BLaER1 treated with 17β-estradiol and CSF1 and Interleukin-3, amounts not matched to agents 10 nM and 100 nM (cell line): ENCODE results near the gene HNRNPD.
"Not testable (repeated sequence)": the region's sequence is repeated elsewhere in the genome, so short reads cannot be mapped to it uniquely, and the experiment has no call there.

Experiments
- H3K27ac ChIP-seq, 11 experiments: shearing (Covaris generic); formaldehyde crosslinking; 2 replicates each; pipeline ENCODE4 v1.8.1; 2022
- H3K27me3 ChIP-seq, 11 experiments: shearing (Covaris generic); formaldehyde crosslinking; 2 replicates each; pipeline ENCODE4 v1.8.1; 2022
- H3K36me3 ChIP-seq, 11 experiments: shearing (Covaris generic); formaldehyde crosslinking; 2 replicates each; pipeline ENCODE4 v1.8.1; 2022
- H3K4me1 ChIP-seq, 10 experiments: shearing (Covaris generic); formaldehyde crosslinking; 2 replicates each; pipeline ENCODE4 v1.8.1; 2022
- H3K4me2 ChIP-seq, 11 experiments: shearing (Covaris generic); formaldehyde crosslinking; 2 replicates each; pipeline ENCODE4 v1.8.1; 2022
- H3K4me3 ChIP-seq, 10 experiments: shearing (Covaris generic); formaldehyde crosslinking; 2 replicates each; pipeline ENCODE4 v1.8.1; 2022
- H3K9ac ChIP-seq, 11 experiments: shearing (Covaris generic); formaldehyde crosslinking; 2 replicates each; pipeline ENCODE4 v1.8.1; 2022
- H3K9me3 ChIP-seq, 11 experiments: shearing (Covaris generic); formaldehyde crosslinking; replicated peaks in 1 of 11; 2 replicates each; pipeline ENCODE4 v1.8.1; 2022
- H4K20me1 ChIP-seq, 11 experiments: shearing (Covaris generic); formaldehyde crosslinking; 2 replicates each; pipeline ENCODE4 v1.8.1; 2022
- Cebpa-rat ChIP-seq, 11 experiments: shearing (Covaris generic); IDR thresholded peaks; 2 replicates each; pipeline ENCODE4 v1.8.1; 2022

Gene HNRNPD

GRCh38 chr4:82402196-82402775, 28.5 kb upstream of the HNRNPD start:
- Histone ChIP-seq H3K9me3 (peaks cover 0 to 8% (median 0%) of the 10 kb centered on the region in 11 experiments; a peak in 3 of 22 replicates), H3K4me3 (no peak overlapping the region), H3K27me3 (no peaks in the 10 kb centered on the region), H3K4me1 (peaks cover 0 to 4% (median 0%) of the 10 kb centered on the region in 10 experiments; a peak in 1 of 20 replicates), H3K36me3 (no peaks in the 10 kb centered on the region), H3K27ac (no peak overlapping the region), H3K9ac (no peak overlapping the region), H3K4me2 (no peak overlapping the region), H4K20me1 (no peaks in the 10 kb centered on the region)
- TF ChIP-seq Cebpa-rat (IDR thresholded peaks at IDR 0.05), result no peak

- no peaks in the 10 kb centered on the region for H3K27me3 ChIP-seq
- no peaks in the 10 kb centered on the region for H3K36me3 ChIP-seq
- H3K4me1 ChIP-seq, result peaks cover 0 to 4% (median 0%) of the 10 kb centered on the region in 10 experiments; a peak in 1 of 20 replicates
- no peak for TF ChIP-seq Cebpa-rat (IDR thresholded peaks at IDR 0.05)
- no peaks in the 10 kb centered on the region for H4K20me1 ChIP-seq
- H3K9ac ChIP-seq, result no peak overlapping the region
- no peak overlapping the region for H3K4me3 ChIP-seq
- H3K9me3 ChIP-seq, result peaks cover 0 to 1% (median 0%) of the 10 kb centered on the region in 11 experiments; a peak in 1 of 22 replicates
- no peak overlapping the region for H3K27ac ChIP-seq
- H3K4me2 ChIP-seq, result no peak overlapping the region
These were observed 27.8 kb upstream of the HNRNPD start for GRCh38 chr4:82401600-82401999.

DNA sequence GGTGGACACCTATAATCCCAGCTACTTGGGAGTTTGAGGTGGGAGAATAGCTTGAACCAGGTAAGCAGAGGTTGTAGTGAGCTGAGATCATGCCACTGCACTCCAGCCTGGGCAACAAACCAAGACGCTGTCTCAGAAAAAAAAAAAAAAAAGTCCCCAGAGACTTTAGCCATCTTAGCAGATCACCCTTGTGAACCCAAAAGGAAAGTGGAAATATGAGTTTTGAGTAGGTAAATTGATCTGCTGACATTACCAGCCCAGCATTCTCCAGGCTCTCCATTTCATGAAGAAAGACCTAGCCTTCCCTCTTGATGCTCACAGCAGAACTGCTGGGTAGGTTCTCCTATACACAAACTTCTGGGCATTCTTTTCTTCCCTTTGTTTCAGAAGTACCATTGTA, 24.5 kb upstream of the HNRNPD start:
- Histone ChIP-seq H3K4me1 (peaks cover 0 to 1% (median 0%) of the 10 kb centered on the region in 10 experiments; a peak in 1 of 20 replicates), H3K9me3 (no peaks in the 10 kb centered on the region), H3K4me3 (no peak overlapping the region), H4K20me1 (no peaks in the 10 kb centered on the region), H3K27me3 (no peaks in the 10 kb centered on the region), H3K27ac (no peak overlapping the region), H3K4me2 (no peak overlapping the region), H3K36me3 (no peaks in the 10 kb centered on the region), H3K9ac (no peak overlapping the region)
- no peak for TF ChIP-seq Cebpa-rat (IDR thresholded peaks at IDR 0.05)

GRCh38 chr4:82397527-82397926, 23.7 kb upstream of the HNRNPD start:
- Histone ChIP-seq H3K27me3 (no peaks in the 10 kb centered on the region), H3K27ac (no peak overlapping the region), H3K9me3 (no peaks in the 10 kb centered on the region), H3K36me3 (no peaks in the 10 kb centered on the region), H3K4me2 (no peak overlapping the region), H3K4me3 (no peak overlapping the region), H3K9ac (no peak overlapping the region), H4K20me1 (no peaks in the 10 kb centered on the region), H3K4me1 (no peaks in the 10 kb centered on the region; a peak in 1 of 20 replicates)
- no peak for TF ChIP-seq Cebpa-rat (IDR thresholded peaks at IDR 0.05)

GRCh38 chr4:82394896-82395295, 21.1 kb upstream of the HNRNPD start:
- H3K4me2 ChIP-seq, result no peak overlapping the region
- no peaks in the 10 kb centered on the region; a peak in 1 of 20 replicates for H3K4me1 ChIP-seq
- no peaks in the 10 kb centered on the region for H3K9me3 ChIP-seq
- H3K9ac ChIP-seq, result no peak overlapping the region
- no peaks in the 10 kb centered on the region for H3K36me3 ChIP-seq
- H3K27me3 ChIP-seq, result no peaks in the 10 kb centered on the region
- H3K27ac ChIP-seq, result no peak overlapping the region
- TF ChIP-seq Cebpa-rat (IDR thresholded peaks at IDR 0.05), result no peak
- H3K4me3 ChIP-seq, result no peak overlapping the region
- no peaks in the 10 kb centered on the region for H4K20me1 ChIP-seq

- not testable (repeated sequence) for H3K27ac ChIP-seq, H3K9ac ChIP-seq, H3K4me2 ChIP-seq, H3K4me1 ChIP-seq, H3K36me3 ChIP-seq, H3K4me3 ChIP-seq, H4K20me1 ChIP-seq, H3K27me3 ChIP-seq
- peaks cover 14 to 21% (median 19%) of the 10 kb centered on the region in 11 experiments; a peak in 21 of 22 replicates for H3K9me3 ChIP-seq
These were observed 16.3 kb upstream of the HNRNPD start for GRCh38 chr4:82390061-82390460.

- Histone ChIP-seq H3K4me3 (no peak overlapping the region), H3K27ac (no peak overlapping the region), H3K9ac (no peak overlapping the region), H3K4me2 (no peak overlapping the region), H3K36me3 (peaks cover 0 to 9% (median 4%) of the 10 kb centered on the region in 11 experiments; a peak in 8 of 22 replicates), H3K4me1 (no peaks in the 10 kb centered on the region), H3K9me3 (peaks cover 18 to 37% (median 35%) of the 10 kb centered on the region in 11 experiments), H3K27me3 (no peaks in the 10 kb centered on the region), H4K20me1 (no peaks in the 10 kb centered on the region)
- TF ChIP-seq Cebpa-rat (IDR thresholded peaks at IDR 0.05), result no peak
These were observed 14.6 kb upstream of the HNRNPD start for GRCh38 chr4:82388405-82388804.

DNA sequence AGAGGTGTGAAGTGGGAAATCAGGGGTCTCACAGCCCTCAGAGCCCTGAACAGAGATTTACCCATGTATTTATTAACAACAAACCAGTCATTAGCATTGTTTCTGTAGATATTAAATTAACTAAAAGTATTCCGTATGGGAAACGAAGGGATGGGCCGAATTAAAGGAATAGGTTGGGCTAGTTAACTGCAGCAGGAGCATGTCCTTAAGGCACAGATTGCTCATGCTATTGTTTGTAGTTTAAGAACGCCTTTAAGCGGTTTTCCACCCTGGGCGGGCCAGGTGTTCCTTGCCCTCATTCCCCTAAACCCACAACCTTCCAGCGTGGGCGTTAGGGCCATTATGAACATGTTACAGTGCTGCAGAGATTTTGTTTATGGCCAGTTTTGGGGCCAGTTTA, 12.5 kb upstream of the HNRNPD start:
- H3K27me3 ChIP-seq, result not testable (repeated sequence)

DNA sequence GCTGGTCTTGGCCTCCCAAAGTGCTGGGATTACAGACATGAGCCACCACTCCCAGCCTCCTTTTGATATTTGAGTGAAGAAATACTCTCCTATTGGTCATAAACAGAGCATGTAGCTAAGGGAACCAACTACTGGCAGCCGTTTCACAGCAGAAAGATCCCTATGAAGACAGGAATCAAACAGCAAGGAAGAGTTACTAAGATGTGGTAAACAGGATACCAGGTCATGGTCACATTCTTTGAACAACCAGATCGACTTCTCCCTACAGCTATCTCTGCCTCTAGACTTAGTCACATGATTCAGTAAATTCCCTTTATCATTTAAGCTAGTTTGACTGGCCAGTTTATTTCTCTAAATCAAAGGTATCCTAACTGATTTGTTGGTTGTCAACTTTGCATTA, 9.0 kb upstream of the HNRNPD start:
- no peaks in the 10 kb centered on the region for H3K4me1 ChIP-seq
- H3K9ac ChIP-seq, result no peak overlapping the region
- H3K9me3 ChIP-seq, result peaks cover 36 to 81% (median 77%) of the 10 kb centered on the region in 11 experiments
- no peak overlapping the region for H3K27ac ChIP-seq
- H3K4me3 ChIP-seq, result no peak overlapping the region
- H3K4me2 ChIP-seq, result no peak overlapping the region
- no peaks in the 10 kb centered on the region for H3K27me3 ChIP-seq
- peaks cover 9 to 57% (median 23%) of the 10 kb centered on the region in 11 experiments; a peak in 20 of 22 replicates for H3K36me3 ChIP-seq
- no peak for TF ChIP-seq Cebpa-rat (IDR thresholded peaks at IDR 0.05)
- H4K20me1 ChIP-seq, result no peaks in the 10 kb centered on the region

More for the DNA sequence above, 12.5 kb upstream of the HNRNPD start:
- not testable (repeated sequence) for H4K20me1 ChIP-seq, H3K4me1 ChIP-seq, H3K4me2 ChIP-seq, H3K4me3 ChIP-seq, H3K9ac ChIP-seq, H3K27ac ChIP-seq
- Histone ChIP-seq H3K9me3 (peaks cover 20 to 57% (median 55%) of the 10 kb centered on the region in 11 experiments), H3K36me3 (peaks cover 0 to 26% (median 10%) of the 10 kb centered on the region in 11 experiments; a peak in 16 of 22 replicates)

GRCh38 chr4:82381661-82382296, 8.0 kb upstream of the HNRNPD start:
- peaks cover 9 to 66% (median 29%) of the 10 kb centered on the region in 11 experiments; a peak in 20 of 22 replicates for H3K36me3 ChIP-seq
- H4K20me1 ChIP-seq, result no peaks in the 10 kb centered on the region
- TF ChIP-seq Cebpa-rat (IDR thresholded peaks at IDR 0.05), result no peak
- no peaks in the 10 kb centered on the region for H3K27me3 ChIP-seq
- H3K9ac ChIP-seq, result no peak overlapping the region
- 0 out of 20 replicates have a peak, but pooled peaks cover 0 to 5% (median 0%) of the 10 kb centered on the region in 10 experiments for H3K4me1 ChIP-seq
- no peak overlapping the region for H3K4me2 ChIP-seq
- no peak overlapping the region for H3K4me3 ChIP-seq
- H3K27ac ChIP-seq, result no peak overlapping the region
- peaks cover 36 to 78% (median 73%) of the 10 kb centered on the region in 11 experiments for H3K9me3 ChIP-seq
